Measurements from ENCODE around the gene TUBB4B.

Gene TUBB4B

DNA sequence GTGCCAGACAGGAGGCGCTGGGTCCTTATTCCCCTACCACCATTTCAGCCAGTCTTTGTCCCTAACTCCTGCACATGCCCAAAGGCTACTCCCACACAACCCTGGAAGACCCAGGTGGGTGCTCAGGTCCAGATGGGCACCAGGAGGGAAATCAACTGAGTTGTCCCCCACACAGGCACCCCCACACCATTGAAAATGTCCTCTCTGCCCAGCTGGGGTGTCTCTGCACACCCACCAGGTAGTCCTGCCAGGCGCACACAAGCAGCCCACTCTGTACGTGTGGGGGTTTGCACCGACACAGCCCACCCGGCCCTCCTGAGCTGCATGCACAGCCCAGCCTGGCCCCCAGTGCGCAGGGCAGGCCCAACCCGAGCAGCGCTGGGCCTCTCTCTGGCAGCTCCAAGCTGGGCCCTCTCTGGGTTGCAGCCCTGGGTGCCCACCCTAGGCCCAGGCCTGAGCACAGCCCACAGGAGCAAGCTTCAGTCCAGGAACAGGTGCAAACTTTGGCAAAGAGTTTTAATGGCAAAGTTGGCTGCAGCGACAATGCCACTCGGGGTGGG, 21.2 kb upstream of the TUBB4B start:
- H3K9me3 ChIP-seq (ENCODE audit: control insufficient read depth, insufficient read depth, low read depth, low read length): no peaks in the 10 kb centered on the region
- ChIA-PET CTCF (interaction anchor here (0.7 kb wide), 1 partner anchor 322 kb away, joined by 3 read pairs; no protein-coding TSS in a partner anchor), POLR2A (interaction anchor here (0.5 to 17.2 kb wide), 9 partner anchors 11 to 133 kb away, joined by 3 to 304 read pairs (median 6); partner anchors contain the start of genes MAN1B1, NDOR1, TMEM203 and TPRN)
- H3K4me1 ChIP-seq (ENCODE audit: control insufficient read depth, insufficient read depth, low read length): peaks cover 4% of the 10 kb centered on the region
- H3K4me3 ChIP-seq (ENCODE audit: low read depth, low read length): no peak overlapping the region
- H3K36me3 ChIP-seq (ENCODE audit: control insufficient read depth in 2 of 2, insufficient read depth in 1 of 2, low read length in 2 of 2): peaks cover 0 to 47% of the 10 kb centered on the region in 2 experiments; a peak in 1 of 3 replicates
- H3K27ac ChIP-seq (ENCODE audit: extremely low read depth, low read depth, low read length): no peak overlapping the region
- TF ChIP-seq EGR2 (tag by site-specific recombination; IDR thresholded peaks at IDR 0.05; ENCODE audit: low read depth) (peak; percentile 84), BCL11B (tag by site-specific recombination; IDR thresholded peaks at IDR 0.05; ENCODE audit: low read depth) (0 out of 2 replicates have a peak, but pooled peaks have one; percentile 15), ZNF223 (tag by site-specific recombination; IDR thresholded peaks at IDR 0.05) (no peak), ZNF37A (tag by site-specific recombination; IDR thresholded peaks at IDR 0.05) (no peak), ZFHX2 (tag by site-specific recombination; conservative IDR thresholded peaks at IDR 0.05) (peak; percentile 82)

DNA sequence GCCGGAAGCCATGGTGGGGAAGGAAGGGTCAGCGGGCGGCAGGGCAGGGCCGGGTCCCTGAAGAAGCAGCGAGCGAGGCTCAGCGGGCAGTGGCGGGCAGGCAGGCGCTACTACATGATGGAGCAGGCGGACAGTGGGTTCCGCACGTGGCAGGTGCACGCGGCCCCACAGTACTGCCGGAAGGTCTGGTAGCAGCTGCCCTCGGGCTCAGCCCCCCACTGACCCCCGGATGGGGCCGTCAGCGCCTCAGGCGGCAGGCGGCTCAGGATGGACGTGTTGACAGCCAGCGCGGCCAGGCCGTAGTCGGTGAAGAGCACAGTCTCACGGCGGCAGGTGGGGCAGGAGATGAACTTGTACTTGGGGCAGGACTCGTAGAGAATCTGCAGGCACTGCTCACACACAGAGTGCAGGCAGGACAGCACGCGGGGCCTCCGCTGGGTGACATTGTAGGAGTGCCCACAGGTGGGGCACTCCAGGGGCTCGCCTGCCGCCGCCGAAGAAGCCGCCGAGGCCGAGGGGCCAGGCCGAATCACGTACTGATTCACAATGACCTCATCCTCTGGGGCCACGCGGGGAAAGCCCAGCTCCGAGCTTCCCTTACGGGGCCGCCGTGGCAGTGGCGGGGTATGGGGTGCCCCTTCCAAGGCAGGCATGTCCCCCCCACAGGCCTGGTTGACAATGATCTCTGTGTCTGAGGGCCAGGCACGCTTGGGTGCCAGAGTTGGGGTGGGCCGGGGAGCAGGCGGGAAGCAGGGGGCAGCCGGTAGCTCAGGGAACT, 20.6 kb upstream of the TUBB4B start:
- Histone ChIP-seq H3K4me3 (ENCODE audit: low read depth, low read length) (no peak overlapping the region), H3K27ac (ENCODE audit: extremely low read depth, low read depth, low read length) (no peak overlapping the region), H3K9me3 (ENCODE audit: control insufficient read depth, insufficient read depth, low read depth, low read length) (no peaks in the 10 kb centered on the region), H3K36me3 (ENCODE audit: control insufficient read depth in 2 of 2, insufficient read depth in 1 of 2, low read length in 2 of 2) (peaks cover 0 to 40% of the 10 kb centered on the region in 2 experiments; a peak in 1 of 3 replicates), H3K4me1 (ENCODE audit: control insufficient read depth, insufficient read depth, low read length) (peaks cover 4% of the 10 kb centered on the region)
- ChIA-PET CTCF (interaction anchor here (0.7 kb wide), 2 partner anchors 40 to 321 kb away, joined by 3 read pairs; no protein-coding TSS in a partner anchor), POLR2A (interaction anchor here (1.0 to 17.2 kb wide), 5 partner anchors 12 to 93 kb away, joined by 3 to 304 read pairs (median 5); partner anchors contain the start of genes NDOR1, TMEM203, TPRN and TUBB4B)
- no peak for TF ChIP-seq ZNF280D (tag by site-specific recombination; IDR thresholded peaks at IDR 0.05)
- TF ChIP-seq ZIC2 (tag by site-specific recombination; IDR thresholded peaks at IDR 0.05): peak; percentile 75
- TF ChIP-seq, protein P1, sequence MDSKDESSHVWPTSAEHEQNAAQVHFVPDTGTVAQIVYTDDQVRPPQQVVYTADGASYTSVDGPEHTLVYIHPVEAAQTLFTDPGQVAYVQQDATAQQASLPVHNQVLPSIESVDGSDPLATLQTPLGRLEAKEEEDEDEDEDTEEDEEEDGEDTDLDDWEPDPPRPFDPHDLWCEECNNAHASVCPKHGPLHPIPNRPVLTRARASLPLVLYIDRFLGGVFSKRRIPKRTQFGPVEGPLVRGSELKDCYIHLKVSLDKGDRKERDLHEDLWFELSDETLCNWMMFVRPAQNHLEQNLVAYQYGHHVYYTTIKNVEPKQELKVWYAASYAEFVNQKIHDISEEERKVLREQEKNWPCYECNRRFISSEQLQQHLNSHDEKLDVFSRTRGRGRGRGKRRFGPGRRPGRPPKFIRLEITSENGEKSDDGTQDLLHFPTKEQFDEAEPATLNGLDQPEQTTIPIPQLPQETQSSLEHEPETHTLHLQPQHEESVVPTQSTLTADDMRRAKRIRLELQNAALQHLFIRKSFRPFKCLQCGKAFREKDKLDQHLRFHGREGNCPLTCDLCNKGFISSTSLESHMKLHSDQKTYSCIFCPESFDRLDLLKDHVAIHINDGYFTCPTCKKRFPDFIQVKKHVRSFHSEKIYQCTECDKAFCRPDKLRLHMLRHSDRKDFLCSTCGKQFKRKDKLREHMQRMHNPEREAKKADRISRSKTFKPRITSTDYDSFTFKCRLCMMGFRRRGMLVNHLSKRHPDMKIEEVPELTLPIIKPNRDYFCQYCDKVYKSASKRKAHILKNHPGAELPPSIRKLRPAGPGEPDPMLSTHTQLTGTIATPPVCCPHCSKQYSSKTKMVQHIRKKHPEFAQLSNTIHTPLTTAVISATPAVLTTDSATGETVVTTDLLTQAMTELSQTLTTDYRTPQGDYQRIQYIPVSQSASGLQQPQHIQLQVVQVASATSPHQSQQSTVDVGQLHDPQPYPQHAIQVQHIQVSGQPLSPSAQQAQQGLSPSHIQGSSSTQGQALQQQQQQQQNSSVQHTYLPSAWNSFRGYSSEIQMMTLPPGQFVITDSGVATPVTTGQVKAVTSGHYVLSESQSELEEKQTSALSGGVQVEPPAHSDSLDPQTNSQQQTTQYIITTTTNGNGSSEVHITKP (tag by site-specific recombination; IDR thresholded peaks at IDR 0.05): no peak
- TF ChIP-seq ZNF830 (tag by site-specific recombination; IDR thresholded peaks at IDR 0.05; ENCODE audit: low read depth): no peak
- TF ChIP-seq, protein P2, sequence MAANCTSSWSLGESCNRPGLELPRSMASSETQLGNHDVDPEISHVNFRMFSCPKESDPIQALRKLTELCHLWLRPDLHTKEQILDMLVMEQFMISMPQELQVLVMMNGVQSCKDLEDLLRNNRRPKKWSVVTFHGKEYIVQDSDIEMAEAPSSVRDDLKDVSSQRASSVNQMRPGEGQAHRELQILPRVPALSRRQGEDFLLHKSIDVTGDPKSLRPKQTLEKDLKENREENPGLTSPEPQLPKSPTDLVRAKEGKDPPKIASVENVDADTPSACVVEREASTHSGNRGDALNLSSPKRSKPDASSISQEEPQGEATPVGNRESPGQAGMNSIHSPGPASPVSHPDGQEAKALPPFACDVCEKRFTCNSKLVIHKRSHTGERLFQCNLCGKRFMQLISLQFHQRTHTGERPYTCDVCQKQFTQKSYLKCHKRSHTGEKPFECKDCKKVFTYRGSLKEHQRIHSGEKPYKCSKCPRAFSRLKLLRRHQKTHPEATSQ (tag by site-specific recombination; IDR thresholded peaks at IDR 0.05): no peak
- TF ChIP-seq HIC1 (tag by site-specific recombination; IDR thresholded peaks at IDR 0.05): 0 out of 2 replicates have a peak, but pooled peaks have one; percentile 42
- TF ChIP-seq ZSCAN30 (tag by site-specific recombination; IDR thresholded peaks at IDR 0.05): no peak
- no peak for TF ChIP-seq ZNF18 (tag by site-specific recombination; IDR thresholded peaks at IDR 0.05)
- no peak for TF ChIP-seq ZNF560 (tag by site-specific recombination; IDR thresholded peaks at IDR 0.05; ENCODE audit: borderline replicate concordance)
- TF ChIP-seq ZBTB7A (tag by site-specific recombination; IDR thresholded peaks at IDR 0.05; ENCODE audit: low read depth): no peak
- peak; percentile 24; the same call in 1 of the 2 replicates for TF ChIP-seq ZBTB48 (tag by site-specific recombination; IDR thresholded peaks at IDR 0.05)
- no peak for TF ChIP-seq SP2 (tag by site-specific recombination; IDR thresholded peaks at IDR 0.05)
- no peak for TF ChIP-seq SP3 (tag by site-specific recombination; IDR thresholded peaks at IDR 0.05)

Measured in HEK293 (cell line).